Lower leg skin (tissue), 3 donors: ENCODE results near the gene CMBL.

ENCODE experiments used
- POLR2A ChIP-seq, 2 donors: fragments of 450-650 bp; IDR thresholded peaks; one replicate each; pipeline ENCODE4 v1.6.1; 2016 to 2017; ENCODE audit warnings: antibody characterized with exemption in 2 of 2, mild to moderate bottlenecking in 1 of 2, moderate library complexity in 1 of 2
- TF ChIP-seq, protein P1 (sequence below), 3 donors: fragments of 450-650 bp; IDR thresholded peaks; one replicate each; pipeline ENCODE4 v1.5.1; 2016; ENCODE audit warnings: antibody characterized with exemption in 3 of 3, mild to moderate bottlenecking in 3 of 3, moderate library complexity in 2 of 3

DNA sequence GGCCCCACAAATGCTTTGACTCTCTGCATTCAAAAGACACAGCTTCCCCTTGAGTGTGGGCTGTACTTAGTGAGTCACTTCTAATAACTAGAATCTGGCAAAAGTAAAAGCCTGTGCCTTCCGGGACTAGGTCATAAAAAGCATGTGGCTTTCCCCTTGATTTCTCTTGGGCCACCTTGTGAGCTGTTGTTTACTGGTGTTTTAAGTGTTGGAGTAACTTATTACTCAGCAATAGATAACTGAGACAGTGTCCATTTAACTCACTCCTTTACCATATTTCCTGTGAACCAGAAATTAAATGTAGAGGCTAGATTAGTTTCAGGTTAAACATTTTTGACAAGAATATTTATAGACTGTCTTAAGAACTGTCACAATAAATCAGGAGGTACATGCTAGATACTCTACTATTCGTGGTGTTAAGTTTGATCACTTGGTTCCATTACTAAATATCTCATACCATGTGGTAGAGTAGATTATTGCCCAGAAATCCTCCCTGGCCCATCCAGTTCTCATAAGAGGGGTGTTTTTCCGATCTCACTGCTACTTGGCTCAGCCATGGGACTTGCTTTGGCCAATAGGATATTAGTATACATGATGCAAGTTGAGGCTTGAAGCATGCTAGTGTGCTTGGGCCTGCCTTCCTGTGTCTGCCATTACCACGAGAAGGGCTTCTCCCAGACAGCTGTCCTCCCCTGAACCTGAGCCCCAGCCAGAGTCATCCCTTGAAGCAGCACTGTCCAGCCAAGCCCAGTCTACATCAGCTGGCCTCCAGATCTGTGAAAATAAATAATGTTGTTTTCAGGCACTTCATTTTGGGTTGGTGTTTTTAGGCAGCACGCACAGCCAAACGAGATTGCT, 10.4 kb upstream of the CMBL start:
- TF ChIP-seq, protein P1, sequence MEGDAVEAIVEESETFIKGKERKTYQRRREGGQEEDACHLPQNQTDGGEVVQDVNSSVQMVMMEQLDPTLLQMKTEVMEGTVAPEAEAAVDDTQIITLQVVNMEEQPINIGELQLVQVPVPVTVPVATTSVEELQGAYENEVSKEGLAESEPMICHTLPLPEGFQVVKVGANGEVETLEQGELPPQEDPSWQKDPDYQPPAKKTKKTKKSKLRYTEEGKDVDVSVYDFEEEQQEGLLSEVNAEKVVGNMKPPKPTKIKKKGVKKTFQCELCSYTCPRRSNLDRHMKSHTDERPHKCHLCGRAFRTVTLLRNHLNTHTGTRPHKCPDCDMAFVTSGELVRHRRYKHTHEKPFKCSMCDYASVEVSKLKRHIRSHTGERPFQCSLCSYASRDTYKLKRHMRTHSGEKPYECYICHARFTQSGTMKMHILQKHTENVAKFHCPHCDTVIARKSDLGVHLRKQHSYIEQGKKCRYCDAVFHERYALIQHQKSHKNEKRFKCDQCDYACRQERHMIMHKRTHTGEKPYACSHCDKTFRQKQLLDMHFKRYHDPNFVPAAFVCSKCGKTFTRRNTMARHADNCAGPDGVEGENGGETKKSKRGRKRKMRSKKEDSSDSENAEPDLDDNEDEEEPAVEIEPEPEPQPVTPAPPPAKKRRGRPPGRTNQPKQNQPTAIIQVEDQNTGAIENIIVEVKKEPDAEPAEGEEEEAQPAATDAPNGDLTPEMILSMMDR (IDR thresholded peaks at IDR 0.05), result no peak
- no peak for TF ChIP-seq POLR2A (IDR thresholded peaks at IDR 0.05)
